Measurements from ENCODE around the gene LILRB5.

GRCh38 chr19:54218259-54218658 lies 38.8 kb downstream of the LILRB5 start:
- TF ChIP-seq EZH2 (IDR thresholded peaks at IDR 0.05) (no peak), POLR2AphosphoS5 (IDR thresholded peaks at IDR 0.05; ENCODE audit: borderline replicate concordance, low read depth, low read length) (no peak)

Data from SK-N-MC (cell line).